Myocyte (in vitro differentiated cells): ENCODE results near the gene ASB6. TPM values are rescaled to one million over a fixed set of nuclear protein-coding genes. Genes with fewer than 3 reads are reported as not detected.
"Not testable (repeated sequence)": the region's sequence is repeated elsewhere in the genome, so short reads cannot be mapped to it uniquely, and the experiment has no call there.

ENCODE experiments used
- DNase-seq: peaks from one replicate; pipeline ENCODE4 v3.0.0-alpha.2; 2012; ENCODE audit warnings: low read depth
- total RNA-seq: library from RNA; depleted of rRNA; stranded (reverse); fragments of >200 nt; gene quantifications from 2 replicates; pipeline ENCODE4 v1.2.3, GENCODE V29; 2014

The ASB6 gene
- total RNA-seq, 1 donor from 2014 or later, result 17.4 TPM

DNA sequence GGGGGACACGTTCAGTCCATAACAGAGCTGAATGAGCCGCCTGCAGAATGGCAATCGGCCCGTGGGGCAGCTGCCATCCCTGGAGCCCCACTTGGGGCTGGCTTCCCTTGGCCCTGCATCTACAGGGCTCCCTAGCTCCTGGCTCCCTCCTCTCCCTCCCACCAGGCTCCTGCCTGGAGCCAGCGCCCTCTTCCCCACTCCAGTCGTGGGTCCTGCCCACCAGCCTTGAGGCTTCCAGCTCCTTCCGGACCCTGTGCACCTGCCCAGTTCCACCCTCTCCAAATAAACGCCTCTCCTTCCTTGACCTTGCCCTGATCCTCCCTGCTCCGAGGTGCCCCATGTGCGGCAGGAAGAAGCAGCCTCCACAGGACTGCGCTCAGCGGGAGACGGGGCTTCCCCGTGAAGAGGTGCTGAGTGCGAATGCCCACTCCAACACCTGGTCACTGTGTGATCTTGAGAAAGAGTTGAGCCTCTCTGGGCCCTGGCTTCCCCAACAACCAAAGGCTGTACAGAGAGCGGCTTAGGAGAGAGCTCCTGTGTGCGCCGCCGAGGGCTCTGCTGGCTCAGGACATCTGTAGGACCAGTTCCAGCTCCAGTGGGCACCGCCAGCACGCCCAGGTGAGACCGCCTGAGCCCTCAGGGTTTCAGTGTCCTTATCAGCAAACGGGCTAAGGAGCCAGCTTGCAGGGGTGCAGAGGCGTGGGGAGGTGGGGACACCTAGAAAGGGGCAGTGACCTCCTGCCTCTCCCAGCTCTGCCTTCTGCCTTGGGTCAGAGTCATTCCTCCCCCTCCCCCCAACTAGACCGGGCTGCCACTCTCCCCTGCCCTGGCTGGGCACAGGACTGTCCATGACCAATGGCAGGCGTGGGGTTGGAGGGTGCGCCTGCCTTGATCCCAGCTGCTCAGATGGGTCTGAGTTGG is 33.1 kb downstream of the ASB6 start:
- DNase-seq, result no peak

DNA sequence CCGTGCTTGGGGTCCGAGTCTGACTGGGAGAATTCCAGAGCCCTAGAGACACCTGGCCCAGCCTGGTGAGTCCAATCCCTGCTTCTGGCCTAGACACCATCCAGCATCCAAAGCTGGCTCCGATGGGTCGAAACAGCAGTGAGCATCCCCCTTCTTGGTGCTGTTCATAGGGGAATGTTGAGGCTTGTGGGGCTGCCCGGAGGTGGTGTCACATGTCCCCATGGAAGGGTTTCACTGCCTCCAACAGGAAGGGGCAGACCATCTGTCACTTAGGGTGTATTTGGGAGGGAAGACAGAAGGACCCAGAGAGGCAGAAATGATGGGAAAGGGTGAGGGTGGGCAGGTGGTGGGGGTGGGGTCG is 34.9 kb downstream of the ASB6 start:
- no peak for DNase-seq

GRCh38 chr9:129606161-129607026 is 35.6 kb downstream of the ASB6 start:
- peak; percentile 70 for DNase-seq

- no peak for DNase-seq
Observed at GRCh38 chr9:129604766-129605163, 37.2 kb downstream of the ASB6 start.

GRCh38 chr9:129604056-129604765 is 37.7 kb downstream of the ASB6 start:
- DNase-seq, result no peak

- no peak for DNase-seq
Observed at GRCh38 chr9:129602598-129603415, 39.1 kb downstream of the ASB6 start.

- DNase-seq, result no peak
Observed at GRCh38 chr9:129601082-129601674, 40.8 kb downstream of the ASB6 start.

GRCh38 chr9:129598089-129598596 is 43.8 kb downstream of the ASB6 start:
- no peak for DNase-seq

- no peak for DNase-seq
Observed at GRCh38 chr9:129597355-129598088, 44.4 kb downstream of the ASB6 start.

DNA sequence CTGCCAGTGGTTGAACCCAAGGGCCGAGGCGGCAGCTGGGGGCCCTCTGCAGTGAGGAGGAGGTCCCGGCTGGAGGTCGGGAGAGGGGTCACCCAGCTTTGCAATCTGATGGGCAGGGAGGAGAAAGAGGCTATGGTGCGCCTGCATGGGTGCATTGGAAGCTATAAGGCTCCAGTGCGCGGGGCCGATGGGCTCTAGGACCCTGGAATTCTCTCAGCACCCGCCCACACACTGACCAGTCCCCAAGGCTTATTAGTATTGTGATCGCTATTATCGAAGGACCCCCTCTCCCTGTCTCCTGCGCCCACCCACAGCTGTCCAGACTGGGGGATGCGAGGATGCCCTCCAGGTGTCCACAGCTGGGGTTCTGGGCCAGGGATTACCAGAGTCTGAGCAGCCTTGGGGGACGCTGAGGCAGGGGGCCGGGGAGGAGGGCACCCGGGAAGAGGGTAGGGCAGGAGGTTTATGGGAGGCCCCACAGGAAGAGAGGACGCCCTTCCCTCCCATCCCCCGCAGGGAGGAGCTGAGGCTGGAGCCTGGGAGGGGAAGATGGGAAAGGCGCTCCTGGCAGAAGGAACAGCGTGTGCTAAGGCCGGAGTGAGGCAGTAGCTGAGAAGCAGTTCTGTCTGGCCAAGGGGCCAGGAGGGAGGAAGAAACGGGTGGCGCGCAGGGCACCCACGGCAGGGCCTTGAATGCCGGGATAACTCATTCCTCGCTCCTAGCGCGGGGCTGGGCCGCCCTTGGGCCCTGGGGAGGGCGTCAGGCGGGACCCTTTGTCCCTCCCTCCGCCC is 45.2 kb downstream of the ASB6 start:
- no peak for DNase-seq

DNA sequence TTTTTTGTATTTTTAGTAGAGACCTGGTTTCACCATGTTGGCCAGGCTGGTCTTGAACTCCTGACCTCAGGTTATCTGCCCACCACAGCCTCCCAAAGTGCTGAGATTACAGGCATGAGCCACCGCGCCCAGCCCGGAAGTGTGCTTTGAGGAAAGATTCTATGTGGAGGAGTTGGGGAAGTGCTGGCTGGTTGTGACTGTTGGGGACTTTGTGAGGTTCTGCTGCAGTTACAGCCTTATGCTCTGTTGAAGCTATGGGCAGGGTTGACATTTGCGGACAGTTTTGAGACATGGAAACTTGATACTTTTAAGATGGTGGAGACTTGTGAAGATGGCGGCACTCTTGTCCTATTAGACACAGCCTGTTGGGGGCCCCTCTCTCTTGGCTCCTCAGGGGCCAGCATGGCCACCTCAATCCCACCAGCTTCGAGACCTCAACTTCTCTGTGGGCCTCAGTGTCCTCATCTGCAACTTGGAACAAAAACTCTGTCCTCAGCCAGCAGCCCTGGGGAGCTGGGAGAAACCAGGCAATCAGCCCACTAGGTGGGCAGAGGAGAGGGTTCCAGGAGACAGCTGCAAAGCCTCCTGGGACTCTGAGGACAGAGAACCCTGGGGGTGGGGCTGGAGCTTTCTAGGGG is 45.9 kb downstream of the ASB6 start:
- no peak for DNase-seq

DNA sequence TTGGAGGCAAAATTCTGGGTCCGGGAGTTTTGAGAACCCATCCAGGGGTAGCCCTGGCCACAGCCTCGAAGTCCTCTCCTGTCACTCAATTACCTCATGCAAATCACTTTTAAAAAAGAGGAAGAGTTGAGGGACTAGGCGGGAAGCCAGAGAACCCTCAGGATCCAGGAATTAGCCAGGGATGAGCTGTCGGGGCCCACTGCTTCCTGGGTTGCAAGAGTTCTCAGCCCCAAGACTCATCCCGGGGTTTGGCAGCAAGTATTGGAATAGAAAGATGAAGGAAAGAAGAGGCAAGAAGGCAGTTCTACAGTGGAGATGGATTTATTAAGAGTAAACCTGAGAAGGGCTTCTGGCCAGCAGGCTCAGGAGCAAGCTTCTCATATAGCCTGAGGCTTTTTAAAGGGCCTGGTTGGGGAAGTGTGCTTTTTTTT is 46.6 kb downstream of the ASB6 start:
- no peak for DNase-seq

DNA sequence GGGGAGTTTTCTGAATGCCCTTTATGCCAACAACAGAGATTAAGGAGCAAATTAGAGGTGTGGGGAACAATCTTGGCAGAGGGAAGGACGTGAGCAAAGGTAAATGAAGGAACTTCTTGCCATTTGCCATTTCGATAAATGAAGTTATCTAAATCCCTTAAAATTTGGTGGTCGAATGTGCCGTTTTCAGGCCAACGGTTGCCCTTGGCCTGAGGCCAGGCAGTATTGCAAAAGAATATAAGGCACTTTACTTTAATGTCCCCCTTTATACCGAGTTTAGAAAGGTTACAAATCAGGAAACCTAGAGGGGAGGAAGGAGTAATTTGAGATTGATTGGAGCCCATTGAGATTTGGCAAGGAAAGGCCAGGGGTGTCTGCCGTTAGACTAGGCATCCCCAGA is 47.3 kb downstream of the ASB6 start:
- DNase-seq, result no peak

GRCh38 chr9:129592790-129593189 is 49.2 kb downstream of the ASB6 start:
- DNase-seq, result not testable (repeated sequence)

DNA sequence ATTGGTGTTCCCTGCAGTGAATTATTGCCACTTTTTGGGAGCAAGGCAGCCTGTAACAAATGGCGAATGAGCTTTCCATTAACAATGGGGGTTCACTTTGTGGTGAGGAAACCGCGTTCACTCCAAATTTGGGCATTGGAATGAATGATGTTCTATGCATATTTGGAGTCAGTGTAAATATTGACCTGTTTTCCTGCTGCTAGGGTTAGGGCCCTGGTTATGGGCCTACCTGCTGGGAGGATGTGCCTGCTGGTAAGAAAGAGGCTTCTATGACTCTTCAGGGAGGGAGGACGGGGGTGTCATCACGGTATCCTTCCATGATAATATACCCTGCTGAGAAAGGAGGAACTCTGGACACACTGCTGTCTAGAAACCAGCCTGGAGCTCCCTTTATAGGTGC is 50.0 kb downstream of the ASB6 start:
- DNase-seq, result no peak

- no peak for DNase-seq
Observed at GRCh38 chr9:129590466-129590865, 51.5 kb downstream of the ASB6 start.

DNA sequence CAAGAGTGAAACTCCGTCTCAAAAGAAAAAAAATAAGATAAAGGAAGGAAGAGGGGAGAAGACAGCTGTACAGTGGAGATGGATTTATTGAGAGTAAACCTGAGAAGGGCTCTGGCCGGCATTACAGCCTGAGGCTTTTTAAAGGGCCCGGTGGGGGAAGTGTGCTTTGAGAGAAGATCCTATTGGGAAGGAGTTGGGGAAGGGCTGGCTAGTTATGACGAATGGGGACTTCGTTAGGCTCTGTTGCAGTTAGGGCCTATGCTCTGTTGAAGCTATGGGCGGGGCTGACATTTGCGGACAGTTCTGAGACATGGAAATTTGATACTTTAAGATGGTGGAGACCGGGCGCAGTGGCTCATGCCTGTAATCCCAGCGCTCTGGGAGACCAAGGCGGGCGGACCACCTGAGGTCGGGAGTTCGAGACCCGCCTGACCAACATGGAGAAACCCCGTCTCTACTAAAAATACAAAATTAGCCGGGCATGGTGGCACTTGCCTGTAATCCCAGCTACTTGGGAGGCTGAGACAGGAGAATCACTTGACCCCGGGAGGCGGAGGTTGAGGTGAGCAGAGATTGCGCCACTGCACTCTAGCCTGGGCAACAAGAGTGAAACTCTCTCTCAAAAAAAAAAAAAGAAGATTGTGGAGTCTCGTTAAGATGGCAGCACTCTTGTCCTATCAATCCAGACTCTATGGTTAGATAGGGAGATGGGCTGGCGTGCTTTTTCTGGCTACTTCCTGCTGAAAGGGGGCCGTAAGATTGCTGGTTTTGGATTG is 54.3 kb downstream of the ASB6 start:
- peak; percentile 36 for DNase-seq
